ENCODE measurements around the gene HSPH1.

HSPH1 gene

GRCh38 chr13:31161557-31162150 lies at the start of gene HSPH1:
Gene HSPH1 (minus strand): TSS chr13:31161904. CDS start chr13:31161582, 322 bp downstream.
- peak; percentile 96 for DNase-seq (ENCODE audit: low spot score)

GRCh38 chr13:31209841-31210210 lies 48.1 kb upstream of the HSPH1 start:
- no peak for DNase-seq (ENCODE audit: low spot score)

GRCh38 chr13:31209172-31209840 lies 47.6 kb upstream of the HSPH1 start:
- no peak for DNase-seq (ENCODE audit: low spot score)

GRCh38 chr13:31208559-31209122 lies 46.9 kb upstream of the HSPH1 start:
- DNase-seq (ENCODE audit: low spot score): no peak

GRCh38 chr13:31207661-31208552 lies 46.2 kb upstream of the HSPH1 start:
- no peak for DNase-seq (ENCODE audit: low spot score)

GRCh38 chr13:31204592-31204991 lies 42.9 kb upstream of the HSPH1 start:
- peak; percentile 50 for DNase-seq (ENCODE audit: low spot score)

GRCh38 chr13:31201341-31202031 lies 39.8 kb upstream of the HSPH1 start:
- no peak for DNase-seq (ENCODE audit: low spot score)

- no peak for DNase-seq (ENCODE audit: low spot score)
Measured at GRCh38 chr13:31200637-31200971, 38.9 kb upstream of the HSPH1 start.

GRCh38 chr13:31199849-31200636 lies 38.3 kb upstream of the HSPH1 start, which contains the start of gene B3GLCT:
Gene B3GLCT (plus strand): TSS chr13:31199975. CDS start chr13:31200085, 110 bp downstream.
- peak; percentile 70 for DNase-seq (ENCODE audit: low spot score)

- DNase-seq (ENCODE audit: low spot score): no peak
Measured at GRCh38 chr13:31199527-31199848, 37.8 kb upstream of the HSPH1 start.

- no peak for DNase-seq (ENCODE audit: low spot score)
Measured at GRCh38 chr13:31198519-31198918, 36.8 kb upstream of the HSPH1 start.

- DNase-seq (ENCODE audit: low spot score): no peak
Measured at GRCh38 chr13:31196992-31197391, 35.3 kb upstream of the HSPH1 start.

- peak; percentile 35 for DNase-seq (ENCODE audit: low spot score)
Measured at GRCh38 chr13:31195616-31196015, 33.9 kb upstream of the HSPH1 start.

GRCh38 chr13:31192306-31192705 lies 30.6 kb upstream of the HSPH1 start:
- no peak for DNase-seq (ENCODE audit: low spot score)

GRCh38 chr13:31191748-31192147 lies 30.0 kb upstream of the HSPH1 start:
- DNase-seq (ENCODE audit: low spot score): no peak

GRCh38 chr13:31184981-31185645 lies 23.4 kb upstream of the HSPH1 start:
- no peak for DNase-seq (ENCODE audit: low spot score)

GRCh38 chr13:31184451-31184850 lies 22.7 kb upstream of the HSPH1 start:
- DNase-seq (ENCODE audit: low spot score): no peak

GRCh38 chr13:31182987-31183386 lies 21.3 kb upstream of the HSPH1 start:
- DNase-seq (ENCODE audit: low spot score): no peak

- DNase-seq (ENCODE audit: low spot score): no peak
Measured at GRCh38 chr13:31179754-31180153, 18.1 kb upstream of the HSPH1 start.

- no peak for DNase-seq (ENCODE audit: low spot score)
Measured at GRCh38 chr13:31179241-31179640, 17.5 kb upstream of the HSPH1 start.
